Body of pancreas (tissue), 4 donors: ENCODE data around the gene LCE3A. TPM values are rescaled to one million over a fixed set of nuclear protein-coding genes. Genes with fewer than 3 reads are reported as not detected.
"Not testable (repeated sequence)": the region's sequence is repeated elsewhere in the genome, so short reads cannot be mapped to it uniquely, and the experiment has no call there.

Experiments
- ATAC-seq: fragments of 150-250 bp; one replicate; pipeline ENCODE4 v1.9.1; 2016
- DNase-seq, 4 donors: peaks; one replicate each; pipeline ENCODE4 v3.0.0-alpha.2; 2019
- H3K27ac ChIP-seq, 4 donors: fragments of 200-600 bp; sonication (generic); 1 replicate in 3 of 4; 2 replicates in 1 of 4; pipeline versions ENCODE4 v1.5.1 to v1.6.1; 2016 to 2019; ENCODE audit warnings: mild to moderate bottlenecking in 1 of 4, mixed read lengths in 1 of 4, moderate library complexity in 1 of 4
- H3K27me3 ChIP-seq, 2 donors: fragments of 200-600 bp; sonication (generic); one replicate each; pipeline ENCODE4 v1.6.0; 2016; ENCODE audit warnings: mild to moderate bottlenecking in 1 of 2
- H3K36me3 ChIP-seq, 2 donors: fragments of 200-600 bp; sonication (generic); replicated peaks in 1 of 2; 2 replicates each; pipeline ENCODE4 v1.5.1; 2016; ENCODE audit warnings: low read depth in 2 of 2; ENCODE audit not compliant: insufficient read depth in 1 of 2
- H3K4me1 ChIP-seq: fragments of 200-600 bp; sonication (generic); one replicate; pipeline ENCODE4 v1.6.0; 2016
- H3K4me3 ChIP-seq, 2 donors: fragments of 200-600 bp; sonication (generic); 1 replicate in 1 of 2; 2 replicates in 1 of 2; pipeline ENCODE4 v1.5.1; 2016 to 2019
- H3K9me3 ChIP-seq, 3 donors: fragments of 200-600 bp; sonication (generic); 1 replicate in 2 of 3; 2 replicates in 1 of 3; pipeline ENCODE4 v1.5.1; 2016
- POLR2A ChIP-seq, 3 donors: fragments of 450-650 bp; IDR thresholded peaks; one replicate each; pipeline ENCODE4 v1.6.1; 2016; ENCODE audit warnings: antibody characterized with exemption in 3 of 3, mild to moderate bottlenecking in 2 of 3
- WGBS, 2 donors: methylation state at CpG; one replicate each; pipeline ENCODE4 v1.1.5; 2017; 5-methylcytosine and 5-hydroxymethylcytosine counted together
- intact Hi-C: fragments of 100-400 bp; cut with DNase I; formaldehyde crosslinking; loops from one replicate; pipeline ENCODE4 v1.15.1; 2023
- total RNA-seq, 2 donors: library from RNA; depleted of rRNA; stranded (reverse); fragments of >200 nt; gene quantifications; one replicate each; pipeline ENCODE4 v1.1.0, GENCODE V29; 2016
- TF ChIP-seq, protein P1 (sequence below), 7 experiments: fragments of 450-650 bp in 4 of 7; fragments of 200-600 bp in 3 of 7; sonication (generic) in 3 of 7; IDR thresholded peaks; one replicate each; pipeline ENCODE4 v1.5.1; 2016 to 2019; ENCODE audit warnings: antibody characterized with exemption in 7 of 7

LCE3A gene, protein sequence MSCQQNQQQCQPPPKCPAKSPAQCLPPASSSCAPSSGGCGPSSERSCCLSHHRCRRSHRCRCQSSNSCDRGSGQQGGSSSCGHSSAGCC
- total RNA-seq: not detected

DNA sequence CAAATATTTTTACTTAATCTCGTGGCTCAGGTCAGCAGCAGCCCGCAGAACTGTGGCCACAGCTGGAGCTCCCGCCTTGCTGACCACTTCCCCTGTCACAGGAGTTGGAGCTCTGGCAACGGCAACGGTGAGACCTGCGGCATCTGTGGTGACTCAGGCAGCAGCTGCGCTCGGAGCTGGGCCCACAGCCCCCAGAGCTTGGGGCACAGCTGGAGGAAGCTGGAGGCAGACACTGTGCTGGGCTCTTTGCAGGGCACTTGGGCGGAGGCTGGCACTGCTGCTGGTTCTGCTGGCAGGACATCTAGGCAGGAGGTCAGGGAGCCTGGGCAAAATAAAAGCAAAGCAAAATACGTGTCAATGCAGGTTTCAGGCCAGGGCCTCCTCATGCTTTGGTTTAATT lies at the start of gene LCE3A:
LCE3A (minus strand) TSS at position 301 of the 400 bp plus-strand sequence; CDS start at position 301, 0 bp downstream.
- Histone ChIP-seq H3K36me3 (no peaks in the 10 kb centered on the region), H3K9me3 (peaks cover 0 to 16% (median 2%) of the 10 kb centered on the region in 3 donors), H3K4me1 (no peaks in the 10 kb centered on the region), H3K4me3 (no peak within 1 kb of the TSS), H3K27me3 (no peaks in the 10 kb centered on the region), H3K27ac (no peak within 1 kb of the TSS)
- WGBS, 2 donors: 50 to 64% methylated on average over 7 to 10 of the region's 10 CpGs
- ATAC-seq (no peak), DNase-seq (no peak)
- TF ChIP-seq, protein P1, sequence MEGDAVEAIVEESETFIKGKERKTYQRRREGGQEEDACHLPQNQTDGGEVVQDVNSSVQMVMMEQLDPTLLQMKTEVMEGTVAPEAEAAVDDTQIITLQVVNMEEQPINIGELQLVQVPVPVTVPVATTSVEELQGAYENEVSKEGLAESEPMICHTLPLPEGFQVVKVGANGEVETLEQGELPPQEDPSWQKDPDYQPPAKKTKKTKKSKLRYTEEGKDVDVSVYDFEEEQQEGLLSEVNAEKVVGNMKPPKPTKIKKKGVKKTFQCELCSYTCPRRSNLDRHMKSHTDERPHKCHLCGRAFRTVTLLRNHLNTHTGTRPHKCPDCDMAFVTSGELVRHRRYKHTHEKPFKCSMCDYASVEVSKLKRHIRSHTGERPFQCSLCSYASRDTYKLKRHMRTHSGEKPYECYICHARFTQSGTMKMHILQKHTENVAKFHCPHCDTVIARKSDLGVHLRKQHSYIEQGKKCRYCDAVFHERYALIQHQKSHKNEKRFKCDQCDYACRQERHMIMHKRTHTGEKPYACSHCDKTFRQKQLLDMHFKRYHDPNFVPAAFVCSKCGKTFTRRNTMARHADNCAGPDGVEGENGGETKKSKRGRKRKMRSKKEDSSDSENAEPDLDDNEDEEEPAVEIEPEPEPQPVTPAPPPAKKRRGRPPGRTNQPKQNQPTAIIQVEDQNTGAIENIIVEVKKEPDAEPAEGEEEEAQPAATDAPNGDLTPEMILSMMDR (IDR thresholded peaks at IDR 0.05): no peak
- no peak for TF ChIP-seq POLR2A (IDR thresholded peaks at IDR 0.05)
- intact Hi-C loops: no loop called here

DNA sequence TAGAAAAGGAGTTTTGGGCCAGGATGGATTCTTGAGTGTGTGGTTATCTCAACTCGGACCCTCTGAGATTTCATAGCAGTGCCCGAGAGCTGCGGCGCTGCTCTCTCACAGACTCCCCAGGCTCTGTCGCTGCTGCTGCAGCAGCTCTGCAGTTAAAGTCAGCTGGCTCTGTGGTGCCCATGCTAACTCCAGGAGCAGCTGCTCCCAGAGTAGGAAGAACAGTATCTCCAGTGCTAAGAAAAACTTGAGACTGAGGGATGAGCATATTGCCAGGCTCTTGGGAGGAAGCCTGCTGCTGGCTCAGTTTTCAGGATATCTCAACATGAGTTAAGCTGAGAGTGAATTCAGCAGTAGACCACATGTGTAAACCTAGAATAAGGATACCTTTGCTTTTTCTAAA lies 44.7 kb upstream of the LCE3A start:
- Histone ChIP-seq H3K27me3 (no peaks in the 10 kb centered on the region), H3K4me3 (no peak overlapping the region), H3K36me3 (no peaks in the 10 kb centered on the region), H3K27ac (no peak overlapping the region), H3K4me1 (no peaks in the 10 kb centered on the region), H3K9me3 (no peaks in the 10 kb centered on the region)
- intact Hi-C loops: no loop called here
- DNase-seq (no peak), ATAC-seq (no peak)
- TF ChIP-seq, protein P1 (IDR thresholded peaks at IDR 0.05): no peak
- no peak for TF ChIP-seq POLR2A (IDR thresholded peaks at IDR 0.05)
- WGBS, 2 donors: 80 to 84% methylated on average over 5 of the region's 5 CpGs

DNA sequence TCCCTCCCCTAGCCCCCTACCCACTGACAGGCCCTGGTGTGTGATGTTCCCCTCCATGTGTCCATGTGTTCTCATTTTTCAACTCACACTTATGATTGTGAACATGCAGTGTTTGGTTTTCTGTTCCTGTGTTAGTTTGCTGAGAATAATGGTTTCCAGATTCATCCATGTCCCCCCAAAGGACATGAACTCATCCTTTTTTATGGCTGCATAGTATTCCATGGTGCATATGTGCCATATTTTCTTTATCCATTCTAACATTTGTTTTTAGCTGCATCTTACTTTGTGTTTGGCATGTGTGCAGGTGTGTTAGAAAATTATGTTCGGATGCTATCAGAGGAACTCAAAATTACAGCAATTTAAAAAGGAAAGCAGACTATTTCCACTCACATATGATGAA lies 43.3 kb upstream of the LCE3A start:
- H3K4me1 ChIP-seq, H3K27ac ChIP-seq, H3K4me3 ChIP-seq, H3K36me3 ChIP-seq, intact Hi-C loops, H3K9me3 ChIP-seq, DNase-seq, H3K27me3 ChIP-seq, ATAC-seq: not testable (repeated sequence)
- WGBS, 2 donors: 66 to 71% methylated on average over 1 of the region's 1 CpG

DNA sequence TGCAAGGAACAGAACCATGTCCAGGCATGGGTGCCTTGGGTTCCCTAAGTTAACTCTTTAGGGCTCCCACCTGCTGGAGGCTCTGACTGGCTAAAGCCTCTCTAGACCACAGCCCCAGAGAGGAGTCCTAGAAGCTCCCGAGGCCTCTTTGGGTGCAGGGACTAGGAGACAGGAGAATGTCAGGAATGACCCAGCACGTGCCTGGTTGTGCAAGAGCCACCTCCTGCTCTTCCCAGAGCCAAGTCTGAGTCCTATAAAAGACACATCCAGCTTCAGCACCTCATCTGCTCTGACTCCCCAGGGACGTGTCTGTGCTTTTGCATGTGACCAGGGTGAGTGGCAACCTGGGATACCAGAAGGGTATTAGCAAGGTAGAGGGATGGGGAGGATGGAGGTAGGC lies 40.2 kb upstream of the LCE3A start, which contains the start of gene LCE2D:
LCE2D (plus strand) TSS at position 283 of the 400 bp plus-strand sequence. CDS start 726 bp downstream, outside the sequence.
- no peak for ATAC-seq
- H3K4me3 ChIP-seq: no peak within 1 kb of the TSS
- 46 to 57% methylated on average over 3 of the region's 3 CpGs for WGBS, 2 donors

DNA sequence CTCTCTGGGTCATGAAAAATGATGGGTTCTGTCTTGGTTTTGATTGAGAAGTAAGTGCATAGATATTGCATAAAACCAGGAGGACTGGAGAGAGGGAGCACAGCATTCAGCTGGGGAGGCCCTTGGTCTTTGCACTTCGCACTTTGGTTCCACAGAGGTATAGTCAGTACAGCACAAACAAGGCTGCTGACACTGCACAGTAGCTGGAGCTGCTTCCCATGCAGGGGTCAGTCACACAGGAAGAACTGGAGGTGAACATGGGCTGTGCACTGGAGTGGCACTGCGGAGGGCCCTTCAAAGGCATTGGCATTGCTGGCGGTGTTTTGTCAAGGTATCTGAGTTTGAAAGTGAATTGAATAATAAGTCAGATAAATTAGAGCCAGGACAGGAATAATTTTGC lies 35.7 kb upstream of the LCE3A start:
- Histone ChIP-seq H3K27ac (no peak overlapping the region), H3K9me3 (no peaks in the 10 kb centered on the region), H3K4me1 (no peaks in the 10 kb centered on the region), H3K36me3 (no peaks in the 10 kb centered on the region), H3K27me3 (no peaks in the 10 kb centered on the region), H3K4me3 (no peak overlapping the region)
- no peak for TF ChIP-seq POLR2A (IDR thresholded peaks at IDR 0.05)
- TF ChIP-seq, protein P1 (IDR thresholded peaks at IDR 0.05): no peak
- whole genome bisulfite sequencing, 2 donors: 90 to 92% methylated on average over 3 of the region's 3 CpGs
- ATAC-seq: no peak
- DNase-seq: no peak
- intact Hi-C loops: no loop called here

More for the DNA sequence above, 40.2 kb upstream of the LCE3A start, which contains the start of gene LCE2D:
- DNase-seq: no peak
- Histone ChIP-seq H3K9me3 (no peaks in the 10 kb centered on the region), H3K4me1 (no peaks in the 10 kb centered on the region), H3K36me3 (no peaks in the 10 kb centered on the region), H3K27ac (no peak within 1 kb of the TSS), H3K27me3 (no peaks in the 10 kb centered on the region)
- TF ChIP-seq, protein P1 (IDR thresholded peaks at IDR 0.05): no peak
- TF ChIP-seq POLR2A (IDR thresholded peaks at IDR 0.05): no peak
- intact Hi-C loops: no loop called here
